Measurements from ENCODE around the gene TMEM63A.
"Not testable (repeated sequence)": the region's sequence is repeated elsewhere in the genome, so short reads cannot be mapped to it uniquely, and the experiment has no call there.

TMEM63A gene

GRCh38 chr1:225842788-225843425 is 39.3 kb downstream of the TMEM63A start:
- no peak for FAIRE-seq

GRCh38 chr1:225842074-225842473 is 40.1 kb downstream of the TMEM63A start:
- FAIRE-seq, result no peak

DNA sequence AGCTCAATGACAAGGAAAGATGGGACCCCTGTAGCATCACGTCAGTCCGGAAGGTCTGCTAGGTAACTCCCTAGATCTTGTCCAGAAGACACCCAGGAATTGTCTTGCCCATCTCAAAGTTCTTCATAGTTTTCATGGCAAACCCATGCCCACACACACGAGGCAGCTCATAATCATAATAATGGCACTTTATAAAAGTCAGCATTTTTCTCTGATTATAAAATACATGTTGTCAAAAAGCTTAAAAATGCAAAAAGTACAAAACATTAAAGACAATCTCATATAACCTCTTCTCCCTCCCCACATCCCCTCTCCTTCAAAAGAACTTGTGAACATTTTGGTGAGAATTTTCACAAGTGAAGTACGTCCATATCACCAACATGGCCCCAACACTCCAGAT is 41.5 kb downstream of the TMEM63A start:
- FAIRE-seq, result no peak

GRCh38 chr1:225840223-225840610 is 42.0 kb downstream of the TMEM63A start:
- no peak for FAIRE-seq

DNA sequence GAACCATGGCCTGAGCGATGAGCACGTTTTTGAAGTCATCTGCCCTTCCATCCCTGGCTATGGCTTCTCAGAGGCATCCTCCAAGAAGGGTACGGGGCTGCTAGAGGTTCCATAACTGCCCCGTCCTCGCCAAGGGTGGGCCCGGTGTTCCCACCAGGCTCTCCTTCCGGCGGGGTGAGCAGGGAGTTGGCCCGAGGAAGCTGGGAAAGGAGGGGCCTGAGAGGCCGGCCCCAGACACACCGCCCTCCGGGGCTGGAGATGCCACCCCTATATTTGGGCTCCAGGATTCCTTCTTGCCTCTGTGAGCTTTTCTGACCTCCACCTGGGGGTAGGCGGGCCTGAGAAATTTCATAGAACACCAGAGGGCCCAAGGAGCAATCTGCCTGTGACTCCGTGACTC is 43.4 kb downstream of the TMEM63A start:
- no peak for FAIRE-seq

- not testable (repeated sequence) for FAIRE-seq
Observed at GRCh38 chr1:225836296-225836695, 45.9 kb downstream of the TMEM63A start.

DNA sequence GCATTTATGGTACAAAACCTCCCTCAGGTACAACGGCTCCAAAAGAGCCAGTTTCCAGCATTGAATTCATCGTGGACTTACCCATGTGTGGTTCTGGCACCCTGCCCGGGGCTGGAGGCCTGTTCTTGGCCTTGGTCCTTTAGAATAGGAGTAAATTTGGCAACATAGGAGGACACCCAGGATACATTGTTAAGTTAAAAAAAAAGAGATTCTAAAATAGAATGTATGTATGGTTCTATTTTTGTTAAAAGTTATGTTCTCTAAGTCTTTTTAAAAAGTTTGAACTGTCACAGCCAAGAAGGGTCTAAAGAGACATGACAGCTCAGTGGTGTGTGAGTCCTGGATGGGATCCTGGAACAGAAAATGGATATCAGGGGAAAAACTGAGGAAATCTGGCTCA is 46.3 kb downstream of the TMEM63A start:
- FAIRE-seq, result no peak

DNA sequence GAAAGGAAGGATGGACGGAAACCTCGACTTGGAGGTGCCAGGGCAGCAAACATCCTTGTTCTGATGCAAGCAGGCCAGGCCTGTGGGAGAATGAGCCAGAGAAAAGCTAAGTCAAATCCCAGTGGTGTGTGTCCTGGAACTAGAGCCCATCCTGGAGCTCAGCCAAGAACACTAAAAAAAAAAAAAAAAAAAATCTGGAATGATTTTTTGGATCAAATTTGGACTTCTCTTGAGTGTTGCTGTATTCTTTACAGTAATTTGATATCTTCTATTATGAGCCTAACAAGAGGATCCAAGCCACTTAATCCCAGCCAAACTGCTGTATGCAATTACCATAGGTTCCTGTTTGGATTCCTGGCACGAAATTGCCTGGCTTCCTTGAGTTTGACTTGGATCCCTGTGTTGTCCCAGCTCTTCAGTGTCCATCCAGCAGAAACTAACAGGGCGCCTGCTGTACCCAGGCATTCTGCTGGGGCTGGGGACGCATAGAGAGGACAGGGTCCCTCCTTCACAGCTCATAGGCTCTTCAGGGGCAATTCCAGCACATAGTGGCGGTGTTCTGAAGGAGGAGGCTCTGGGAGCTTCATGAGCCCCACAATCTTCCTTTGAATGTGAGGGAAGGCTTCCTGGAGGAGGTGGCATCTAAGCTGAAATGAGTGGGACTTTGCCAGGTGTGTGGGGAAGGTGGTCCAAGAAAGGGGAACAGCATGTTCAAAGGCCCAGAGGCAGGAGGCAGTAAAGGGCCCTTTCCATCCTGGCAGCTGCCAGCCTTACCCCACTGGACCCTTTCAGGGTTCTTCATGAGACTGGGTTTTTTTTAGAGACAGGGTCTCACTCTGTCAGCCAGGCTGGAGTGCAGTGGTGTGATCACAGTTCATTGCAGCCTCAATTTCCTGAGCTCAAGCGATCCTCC is 47.5 kb downstream of the TMEM63A start:
- no peak for FAIRE-seq

DNA sequence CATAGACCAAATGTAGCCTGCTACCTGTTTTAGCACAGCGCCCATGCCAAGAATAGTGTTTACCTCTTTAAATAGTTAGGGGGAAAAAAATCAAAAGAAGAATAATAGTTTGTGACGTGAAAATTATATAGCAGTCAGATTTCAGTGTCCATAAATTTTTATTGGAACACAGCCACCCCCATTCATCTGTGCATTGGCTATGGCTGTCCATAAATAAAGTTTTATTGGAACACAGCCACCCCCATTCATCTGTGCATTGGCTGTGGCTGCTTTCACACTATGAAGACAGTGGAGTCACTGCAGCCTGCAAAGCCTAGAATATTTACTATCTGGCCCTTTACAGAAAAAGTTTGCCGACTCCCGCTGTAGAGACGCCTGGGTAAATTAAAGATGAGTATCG is 51.3 kb downstream of the TMEM63A start:
- no peak for FAIRE-seq

DNA sequence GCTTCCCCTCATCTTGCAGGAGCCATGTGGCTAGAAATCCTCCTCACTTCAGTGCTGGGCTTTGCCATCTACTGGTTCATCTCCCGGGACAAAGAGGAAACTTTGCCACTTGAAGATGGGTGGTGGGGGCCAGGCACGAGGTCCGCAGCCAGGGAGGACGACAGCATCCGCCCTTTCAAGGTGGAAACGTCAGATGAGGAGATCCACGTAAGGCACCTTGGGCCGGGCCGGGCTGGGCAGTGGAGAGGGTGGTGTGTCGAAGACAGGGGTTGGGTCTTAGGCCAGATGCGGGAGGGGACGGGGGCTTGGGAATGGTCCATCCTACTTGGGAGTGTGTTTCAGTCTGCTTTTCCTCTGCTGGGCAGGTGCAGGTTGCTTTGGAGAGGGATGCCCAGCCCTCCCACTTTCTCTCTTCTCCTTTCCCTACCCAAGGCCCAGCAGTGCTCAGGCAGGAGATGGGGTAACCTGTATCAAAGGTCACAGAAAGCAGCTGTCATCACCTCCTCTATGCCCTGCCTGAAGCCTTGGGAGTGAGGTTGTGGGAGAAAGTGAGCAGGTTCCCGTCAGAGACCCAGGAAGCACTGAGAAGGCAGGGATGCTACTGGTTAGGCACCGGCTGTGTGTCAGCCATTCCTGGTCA is 53.4 kb downstream of the TMEM63A start:
- FAIRE-seq, result no peak

GRCh38 chr1:225827076-225827475 is 55.1 kb downstream of the TMEM63A start:
- no peak for FAIRE-seq

GRCh38 chr1:225825607-225826007 is 56.6 kb downstream of the TMEM63A start:
- FAIRE-seq, result no peak

- no peak for FAIRE-seq
Observed at GRCh38 chr1:225825078-225825477, 57.1 kb downstream of the TMEM63A start.

DNA sequence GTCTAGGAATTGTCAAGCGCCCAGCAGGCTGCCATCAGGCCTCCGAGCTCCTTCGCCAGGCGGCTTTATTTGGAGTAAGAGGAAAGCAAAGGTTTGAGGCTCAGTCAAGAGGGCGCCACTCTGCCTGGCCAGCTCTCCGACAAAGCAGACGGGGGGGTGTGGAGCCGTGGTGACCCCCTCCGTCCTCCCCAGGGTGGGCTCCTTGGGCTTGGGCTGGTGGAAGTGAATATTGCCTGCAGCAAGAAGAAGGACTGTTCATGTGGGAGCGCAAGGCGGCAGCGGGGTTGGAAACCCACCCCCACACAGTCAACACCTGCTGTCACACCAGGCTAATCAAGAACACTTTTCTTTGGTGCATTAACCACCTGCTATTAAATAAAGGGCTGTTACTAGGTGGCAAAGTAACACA is 57.6 kb downstream of the TMEM63A start:
- no peak for FAIRE-seq

- no peak for FAIRE-seq
Observed at GRCh38 chr1:225823811-225824261, 58.3 kb downstream of the TMEM63A start.

DNA sequence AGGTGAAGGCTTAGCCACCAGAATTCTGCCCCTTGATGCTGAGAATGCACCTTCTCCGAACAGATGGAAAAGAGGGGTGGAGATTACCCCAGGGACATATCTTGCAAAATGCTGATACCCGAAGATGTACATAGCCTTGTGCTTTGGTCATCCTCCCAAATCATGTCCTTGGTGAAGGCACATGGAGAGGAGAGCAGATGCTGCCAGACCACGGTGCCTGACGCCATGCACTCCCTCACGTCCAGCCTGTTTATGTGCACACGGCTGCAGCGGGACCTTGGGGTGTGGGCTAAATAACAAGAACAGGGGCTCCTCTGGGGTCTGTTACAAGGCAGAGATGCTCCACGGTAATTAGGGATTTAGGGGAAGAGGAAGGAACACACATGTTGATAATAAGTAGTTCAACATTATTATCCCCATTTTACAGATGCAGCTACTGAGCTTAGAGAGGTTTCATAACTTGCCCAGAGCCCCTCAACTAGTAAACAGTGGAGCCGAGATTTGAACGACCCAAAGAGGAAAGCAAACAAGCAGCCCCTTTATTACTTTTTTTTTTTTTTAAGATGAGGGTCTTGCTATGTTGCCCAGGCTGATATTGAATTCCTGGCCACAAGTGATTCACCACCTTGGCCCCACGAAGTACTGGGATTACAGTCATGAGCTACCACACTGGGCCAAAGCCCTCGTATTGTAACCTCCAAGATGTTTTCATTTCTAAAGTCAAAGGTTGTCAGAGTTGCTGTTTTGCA is 59.4 kb downstream of the TMEM63A start:
- FAIRE-seq, result no peak

- FAIRE-seq, result no peak
Observed at GRCh38 chr1:225820522-225821120, 61.6 kb downstream of the TMEM63A start.

DNA sequence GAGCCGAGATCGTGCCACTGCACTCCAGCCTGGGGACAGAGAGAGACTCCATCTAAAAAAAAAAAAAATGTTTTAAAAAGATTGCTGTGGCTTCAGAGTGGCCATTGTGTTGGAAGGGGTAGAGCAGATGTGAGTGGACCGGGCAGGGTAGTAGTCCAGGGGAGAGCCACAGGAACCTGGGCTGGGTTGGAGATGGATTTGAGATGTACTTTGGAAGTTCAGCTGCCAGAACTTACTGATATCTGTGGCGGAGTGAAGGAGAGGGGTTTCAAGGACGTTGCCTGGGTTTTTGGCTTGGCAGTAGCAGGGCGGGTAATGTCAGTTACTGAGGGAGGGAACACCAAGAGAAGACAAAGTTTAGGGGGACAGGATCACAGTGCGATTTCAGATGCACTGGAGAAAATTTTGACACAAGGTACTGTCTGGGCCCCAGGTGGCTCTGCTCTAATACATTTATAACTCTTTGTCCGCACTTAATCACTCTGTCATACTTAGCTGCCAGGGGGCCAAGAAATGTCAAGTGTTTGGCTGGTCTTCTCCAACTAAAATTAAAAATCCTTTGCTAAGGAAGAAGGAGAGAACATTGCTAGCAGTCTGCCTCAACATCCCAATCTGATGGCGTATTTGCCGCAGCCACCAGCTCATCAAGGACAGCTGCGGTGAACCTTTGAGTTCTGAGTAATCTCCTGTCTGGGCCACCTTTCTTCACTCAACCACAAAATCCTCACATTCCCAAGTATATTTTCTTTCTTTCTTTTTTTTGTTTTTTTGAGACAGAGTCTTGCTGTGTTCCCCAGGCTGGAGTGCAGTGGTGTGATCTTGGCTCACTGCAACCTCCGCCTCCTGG is 62.6 kb downstream of the TMEM63A start:
- FAIRE-seq, result no peak

DNA sequence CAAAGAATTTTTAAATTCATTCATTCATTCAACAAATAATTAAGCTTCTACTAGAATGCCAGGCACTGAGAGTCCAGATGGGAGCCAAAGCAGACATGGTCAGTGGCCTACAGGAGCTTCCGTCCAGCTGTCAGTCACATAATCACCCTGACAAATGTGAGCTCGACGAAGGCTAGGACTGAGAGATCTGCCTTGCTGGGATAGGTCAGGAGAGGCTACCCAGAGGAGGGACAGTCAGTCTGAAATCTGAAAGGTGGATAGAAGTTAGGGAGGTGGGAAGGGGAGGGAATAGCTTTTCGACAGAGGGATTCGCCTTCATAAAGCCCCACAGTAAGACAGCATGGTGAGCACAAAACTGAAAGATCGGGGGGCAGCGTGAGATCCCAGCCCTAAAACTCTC is 64.0 kb downstream of the TMEM63A start:
- no peak for FAIRE-seq

DNA sequence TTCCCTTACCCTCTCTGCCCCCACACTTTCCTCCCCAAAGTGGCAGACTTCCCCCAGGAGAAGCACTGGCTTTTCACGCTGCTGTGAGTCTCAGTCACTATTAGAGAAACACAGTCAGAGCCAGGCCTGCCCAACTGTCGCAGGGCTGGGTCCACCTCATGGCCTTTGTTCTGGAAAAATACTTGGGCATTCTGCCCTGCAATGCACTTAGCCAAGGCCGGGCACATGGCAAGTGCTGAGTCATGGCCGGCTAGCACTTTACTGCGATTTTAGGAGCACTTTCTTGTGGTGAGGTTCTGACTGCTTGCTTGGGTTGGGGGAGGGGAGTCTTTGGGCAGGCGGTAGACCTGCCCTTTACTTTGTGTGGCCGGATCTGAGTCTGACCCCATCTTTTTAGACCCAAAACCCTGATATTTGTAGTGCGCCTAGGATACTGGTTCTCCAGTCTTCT is 64.5 kb downstream of the TMEM63A start:
- FAIRE-seq, result no peak
